Heart left ventricle (tissue), 16 donors: ENCODE data around the gene ZCCHC4. TPM values are rescaled to one million over a fixed set of nuclear protein-coding genes. Genes with fewer than 3 reads are reported as not detected.

Source experiments
- ATAC-seq, 4 donors: fragments of 200-7000 bp; cut with Tn5 transposase; one replicate each; pipeline ENCODE4 v1.9.1; 2020 to 2022; ENCODE audit warnings: moderate library complexity in 4 of 4, mild to moderate bottlenecking in 3 of 4, moderate number of reproducible peaks in 1 of 4
- DNase-seq, 5 donors: peaks; one replicate each; pipeline ENCODE4 v3.0.0-alpha.2; 2020
- H3K27ac ChIP-seq, 12 donors: fragments of 200-600 bp; sonication (generic) in 4 of 12; one replicate each; pipeline versions ENCODE4 v1.5.0 to v1.8.0; 2016 to 2022; ENCODE audit warnings: mild to moderate bottlenecking in 2 of 12
- H3K27me3 ChIP-seq, 9 donors: fragments of 200-600 bp; sonication (generic) in 2 of 9; one replicate each; pipeline versions ENCODE4 v1.5.1 to v1.8.0; 2016 to 2022; ENCODE audit warnings: mild to moderate bottlenecking in 3 of 9
- H3K36me3 ChIP-seq, 9 donors: fragments of 200-600 bp; sonication (generic) in 2 of 9; one replicate each; pipeline versions ENCODE4 v1.5.0 to v1.8.0; 2018 to 2022; ENCODE audit warnings: mild to moderate bottlenecking in 2 of 9
- H3K4me1 ChIP-seq, 12 donors: fragments of 200-600 bp; sonication (generic) in 4 of 12; one replicate each; pipeline versions ENCODE4 v1.5.0 to v1.8.0; 2016 to 2022; ENCODE audit warnings: mild to moderate bottlenecking in 3 of 12
- H3K4me3 ChIP-seq, 12 donors: fragments of 200-600 bp; sonication (generic) in 4 of 12; one replicate each; pipeline versions ENCODE4 v1.5.0 to v1.8.0; 2017 to 2022; ENCODE audit warnings: mild to moderate bottlenecking in 9 of 12, moderate library complexity in 4 of 12
- H3K9me3 ChIP-seq, 12 donors: fragments of 200-600 bp; sonication (generic) in 4 of 12; one replicate each; pipeline versions ENCODE4 v1.5.0 to v1.8.0; 2016 to 2022; ENCODE audit warnings: mild to moderate bottlenecking in 1 of 12
- CTCF ChIP-seq, 12 donors: fragments of 200-600 bp; sonication (generic) in 4 of 12; IDR thresholded peaks; one replicate each; pipeline versions ENCODE4 v1.5.0 to v1.8.0; 2018 to 2022; ENCODE audit warnings: antibody characterized with exemption in 12 of 12, mild to moderate bottlenecking in 5 of 12
- POLR2A ChIP-seq, 2 donors: fragments of 450-650 bp; IDR thresholded peaks; one replicate each; pipeline ENCODE4 v1.6.1; 2017; ENCODE audit warnings: antibody characterized with exemption in 2 of 2, mild to moderate bottlenecking in 2 of 2, moderate library complexity in 2 of 2
- WGBS, 4 donors: extraction: QIAGEN DNeasy Blood & Tissue Kit in 2 of 4; methylation state at CpG; one replicate each; pipeline versions ENCODE4 v1.1.5 to v1.1.7; 2013 to 2018; 5-methylcytosine and 5-hydroxymethylcytosine counted together
- intact Hi-C, 10 donors: fragments of 100-400 bp; cut with DNase I; formaldehyde crosslinking; loops; one replicate each; pipeline versions ENCODE4 v1.11.1 to v1.14.2; 2022
- polyA plus RNA-seq, 2 donors: library from polyadenylated mRNA; stranded (reverse); fragments of 200-250 nt; gene quantifications; one replicate each; pipeline ENCODE4 v1.2.3, GENCODE V29; 2013
- total RNA-seq, 9 donors: library from RNA; depleted of rRNA in 2 of 9; stranded (reverse); fragments of >200 nt in 2 of 9; fragmentation: NEBNext Ultra II Directional in 3 of 9; extraction: Animal tissue kit (Norgen Biotek cat#: 25700) in 3 of 9; gene quantifications; one replicate each; pipeline versions ENCODE4 v1.1.0 to v1.2.4, GENCODE V29; 2016 to 2023
- donor health status: ischemic (EF 13 %, LVEDD 7.1; RV severe dilation, severe dysfunction).
- donor health status: healthy with polysubstance abuse.
- donor health status: DM: no; HTN: yes; CAD: no.
- donor health status: DM: no; HTN: no; CAD: no.
- donor health status: ischemic (EF 25% LVEDD 6.9; RV normal size, moderate dysfunction).
- donor health status: ischemic (EF 25% LVEDD 5.7; RV mildly dilated, moderate dysfunction).
- donor health status: healthy.
- donor health status: DM: yes; HTN: yes; CAD: no.
- donor health status: ischemic (EF 35%, LVEDD 5.7; RV mildly dilated, moderate dysfunction).
- donor health status: nonischemic (EF 11% LVEDD 7.7; RV severe dilation, severe dysfunction).
- donor health status: DM: yes; HTN: yes; CAD: no.
- donor health status: PGD.
- donor health status: ischemic (EF 29% LVEDD 5.4; RV normal size, mild dysfunction).
- donor health status: nonischemic (EF 23%, LVEDD 6.1; RV moderate dilation, normal function).

ZCCHC4 gene
- total and polyA plus RNA-seq, 11 donors = 5.2 to 9.6 (median 7.3) TPM

- Histone ChIP-seq H3K9me3 (no peaks in the 10 kb centered on the region), H3K27me3 (peaks cover 0 to 9% (median 0%) of the 10 kb centered on the region in 9 donors), H3K4me1 (no peaks in the 10 kb centered on the region), H3K27ac (no peak overlapping the region), H3K4me3 (no peak overlapping the region), H3K36me3 (no peaks in the 10 kb centered on the region)
- WGBS, 4 donors = 88 to 95% (median 94%) methylated on average over 7 to 9 of the region's 9 CpGs
- TF ChIP-seq CTCF (IDR thresholded peaks at IDR 0.05) = no peak
- no peak for TF ChIP-seq POLR2A (IDR thresholded peaks at IDR 0.05)
- ATAC-seq (no peak), DNase-seq (no peak)
- intact Hi-C loops = loop anchor here in 1 of 10 donors (10.0 kb wide), 1 partner anchor 68 kb away; the partner anchor contains the start of gene PI4K2B
Observed at GRCh38 chr4:25302626-25303025, 9.9 kb upstream of the ZCCHC4 start.

GRCh38 chr4:25303578-25303977 lies 9.0 kb upstream of the ZCCHC4 start:
- no peak overlapping the region for H3K27ac ChIP-seq
- ATAC-seq = no peak
- H3K9me3 ChIP-seq = no peaks in the 10 kb centered on the region
- intact Hi-C loops = loop anchor here in 1 of 10 donors (10.0 kb wide), 1 partner anchor 69 kb away; the partner anchor contains the start of gene PI4K2B
- DNase-seq = no peak
- no peak for TF ChIP-seq CTCF (IDR thresholded peaks at IDR 0.05)
- H3K4me3 ChIP-seq = no peak overlapping the region
- H3K36me3 ChIP-seq = no peaks in the 10 kb centered on the region
- peaks cover 0 to 9% (median 0%) of the 10 kb centered on the region in 9 donors for H3K27me3 ChIP-seq
- no peaks in the 10 kb centered on the region for H3K4me1 ChIP-seq
- 83 to 88% (median 85%) methylated on average over 3 of the region's 3 CpGs for WGBS, 4 donors

- no peak for ATAC-seq
- no peaks in the 10 kb centered on the region for H3K36me3 ChIP-seq
- intact Hi-C loops = loop anchor here in 2 of 10 donors (5.0 to 10.0 kb wide), 2 partner anchors 72 to 144 kb away; partner anchors contain the start of genes PI4K2B (in 1 of the 2) and SEPSECS (in 1 of the 2)
- no peaks in the 10 kb centered on the region for H3K27me3 ChIP-seq
- no peak overlapping the region for H3K27ac ChIP-seq
- no peaks in the 10 kb centered on the region for H3K9me3 ChIP-seq
- WGBS, 4 donors = 67 to 93% (median 89%) methylated on average over 4 of the region's 4 CpGs
- no peak overlapping the region for H3K4me3 ChIP-seq
- TF ChIP-seq CTCF (IDR thresholded peaks at IDR 0.05) = no peak
- TF ChIP-seq POLR2A (IDR thresholded peaks at IDR 0.05) = no peak
- no peak for DNase-seq
- peaks cover 0 to 5% (median 0%) of the 10 kb centered on the region in 12 donors for H3K4me1 ChIP-seq
Observed at GRCh38 chr4:25306518-25307057, 6.0 kb upstream of the ZCCHC4 start.

DNA sequence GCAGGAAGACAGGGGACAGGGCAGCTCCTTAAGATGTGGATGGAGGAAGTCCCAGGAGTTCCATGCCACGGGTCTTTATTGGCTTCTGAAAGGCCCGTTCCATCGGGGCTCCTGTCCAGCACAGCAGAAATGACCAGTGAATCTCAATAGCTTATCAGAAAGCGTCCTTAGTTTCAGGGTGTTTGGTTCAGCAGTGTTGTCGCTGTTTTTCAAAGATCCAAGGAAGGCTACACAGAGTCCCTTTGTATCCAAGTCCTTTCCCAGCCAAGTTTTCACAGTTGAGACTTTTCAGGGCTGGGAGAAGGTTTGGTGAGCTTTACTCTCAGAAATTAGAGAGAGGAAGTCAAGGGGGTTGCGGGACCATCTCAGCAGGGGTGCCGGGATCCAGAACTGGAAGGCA lies 5.0 kb upstream of the ZCCHC4 start:
- DNase-seq = no peak
- 47 to 74% (median 64%) methylated on average over 7 of the region's 7 CpGs for WGBS, 4 donors

More for the DNA sequence above, 5.0 kb upstream of the ZCCHC4 start:
- Histone ChIP-seq H3K36me3 (no peaks in the 10 kb centered on the region), H3K27me3 (no peaks in the 10 kb centered on the region), H3K4me1 (peaks cover 0 to 6% (median 0%) of the 10 kb centered on the region in 12 donors), H3K27ac (no peak overlapping the region), H3K4me3 (no peak overlapping the region), H3K9me3 (no peaks in the 10 kb centered on the region)
- intact Hi-C loops = loop anchor here in 2 of 10 donors (5.0 to 10.0 kb wide), 2 partner anchors 73 to 145 kb away; partner anchors contain the start of genes PI4K2B (in 1 of the 2) and SEPSECS (in 1 of the 2)
- ATAC-seq = no peak
- TF ChIP-seq CTCF (IDR thresholded peaks at IDR 0.05) = no peak
- TF ChIP-seq POLR2A (IDR thresholded peaks at IDR 0.05) = no peak
